Mucosa of rectum (tissue), 2 donors: Measurements from ENCODE around the gene CTRL.

Experiments used
- H3K27ac ChIP-seq, 2 donors: one replicate each; pipeline ENCODE4 v1.7.0; 2013; ENCODE audit warnings: inconsistent platforms in 2 of 2, low read depth in 2 of 2, low read length in 2 of 2
- H3K27me3 ChIP-seq, 2 donors: one replicate each; pipeline ENCODE4 v1.7.0; 2013; ENCODE audit warnings: low read length in 2 of 2; ENCODE audit not compliant: control insufficient read depth in 2 of 2, insufficient read depth in 2 of 2
- H3K36me3 ChIP-seq, 2 donors: one replicate each; pipeline ENCODE4 v1.7.0; 2013; ENCODE audit warnings: low read length in 2 of 2; ENCODE audit not compliant: control insufficient read depth in 2 of 2, insufficient read depth in 2 of 2
- H3K4me1 ChIP-seq, 2 donors: one replicate each; pipeline ENCODE4 v1.7.0; 2013; ENCODE audit warnings: low read length in 2 of 2, mild to moderate bottlenecking in 1 of 2; ENCODE audit not compliant: control insufficient read depth in 2 of 2, insufficient read depth in 2 of 2
- H3K4me3 ChIP-seq, 2 donors: one replicate each; pipeline ENCODE4 v1.7.0; 2013; ENCODE audit warnings: low read length in 2 of 2
- H3K9ac ChIP-seq, 2 donors: one replicate each; pipeline ENCODE4 v1.7.0; 2013; ENCODE audit warnings: low read length in 2 of 2, low read depth in 1 of 2, mild to moderate bottlenecking in 1 of 2
- H3K9me3 ChIP-seq, 2 donors: one replicate each; pipeline ENCODE4 v1.7.0; 2013; ENCODE audit warnings: low read length in 2 of 2; ENCODE audit not compliant: control insufficient read depth in 2 of 2
- donor health status: healthy.
- donor health status: Normal muscosa, but diverticular disease.

Gene CTRL

GRCh38 chr16:67880584-67880983 lies 51.1 kb downstream of the CTRL start:
- peaks cover 6 to 7% of the 10 kb centered on the region in 2 donors for H3K4me1 ChIP-seq
- H3K27ac ChIP-seq: no peak overlapping the region
- H3K4me3 ChIP-seq: no peak overlapping the region
- H3K9me3 ChIP-seq: no peaks in the 10 kb centered on the region
- H3K36me3 ChIP-seq: peaks cover 83 to 85% of the 10 kb centered on the region in 2 donors
- H3K9ac ChIP-seq: no peak overlapping the region
- H3K27me3 ChIP-seq: no peaks in the 10 kb centered on the region

GRCh38 chr16:67879936-67880335 lies 51.7 kb downstream of the CTRL start:
- Histone ChIP-seq H3K36me3 (peaks cover 83 to 84% of the 10 kb centered on the region in 2 donors), H3K9me3 (no peaks in the 10 kb centered on the region), H3K4me1 (peaks cover 7 to 9% of the 10 kb centered on the region in 2 donors), H3K27ac (no peak overlapping the region), H3K9ac (no peak overlapping the region), H3K4me3 (no peak overlapping the region), H3K27me3 (no peaks in the 10 kb centered on the region)
